Smooth muscle cell (in vitro differentiated cells): ENCODE measurements around the gene OR52N2. TPM values are rescaled to one million over a fixed set of nuclear protein-coding genes. Genes with fewer than 3 reads are reported as not detected.

Source experiments
- DNase-seq: peaks from one replicate; lab custom pipeline; 2025; ENCODE audit not compliant: unreplicated experiment; lab: John Stamatoyannopoulos, UW
- H2AFZ ChIP-seq: fragments of 200-600 bp; sonication (generic); 2 replicates; pipeline ENCODE4 v1.6.0; 2016; ENCODE audit warnings: antibody characterized with exemption, low read depth, mild to moderate bottlenecking
- H3F3A ChIP-seq: fragments of 200-600 bp; sonication (generic); 2 replicates; pipeline ENCODE4 v1.6.0; 2017; ENCODE audit warnings: antibody characterized with exemption, low read depth
- H3K27ac ChIP-seq: fragments of 200-600 bp; sonication (generic); 2 replicates; pipeline ENCODE4 v1.5.1; 2016; ENCODE audit warnings: low read depth, mild to moderate bottlenecking
- H3K27me3 ChIP-seq: fragments of 200-600 bp; sonication (generic); 2 replicates; pipeline ENCODE4 v1.6.1; 2016; ENCODE audit warnings: low read depth, mild to moderate bottlenecking
- H3K36me3 ChIP-seq: fragments of 200-600 bp; sonication (generic); 2 replicates; pipeline ENCODE4 v1.5.1; 2016; ENCODE audit warnings: low read depth
- H3K4me1 ChIP-seq: fragments of 200-600 bp; sonication (generic); 2 replicates; pipeline ENCODE4 v1.5.1; 2016; ENCODE audit warnings: low read depth
- H3K4me2 ChIP-seq: fragments of 200-600 bp; sonication (generic); 2 replicates; pipeline ENCODE4 v1.6.0; 2016; ENCODE audit warnings: mild to moderate bottlenecking
- H3K4me3 ChIP-seq: fragments of 200-600 bp; sonication (generic); 2 replicates; pipeline ENCODE4 v1.5.1; 2016; ENCODE audit warnings: mild to moderate bottlenecking
- H3K79me2 ChIP-seq: fragments of 200-600 bp; sonication (generic); 2 replicates; pipeline ENCODE4 v1.6.0; 2016; ENCODE audit warnings: low read depth, mild to moderate bottlenecking
- H3K9ac ChIP-seq: fragments of 200-600 bp; sonication (generic); 2 replicates; pipeline ENCODE4 v1.6.0; 2016; ENCODE audit warnings: low read depth
- H3K9me3 ChIP-seq: fragments of 200-600 bp; sonication (generic); replicated peaks from 2 replicates; pipeline ENCODE4 v1.5.1; 2016; ENCODE audit warnings: low read depth
- H4K20me1 ChIP-seq: fragments of 200-600 bp; sonication (generic); 2 replicates; pipeline ENCODE4 v1.6.0; 2016; ENCODE audit warnings: low read depth
- WGBS: methylation state at CpG from one replicate; pipeline ENCODE4 v1.1.7; 2016; ENCODE audit warnings: low lambda C conversion rate; 5-methylcytosine and 5-hydroxymethylcytosine counted together
- polyA plus RNA-seq: library from polyadenylated mRNA; unstranded; fragments of >200 nt; fragmentation: Nextera tagmentation; extraction: Ambion mirVana; gene quantifications from 2 replicates; pipeline ENCODE4 v1.2.1, GENCODE V29; 2016
- total RNA-seq: library from RNA; depleted of rRNA; stranded (reverse); fragments of >200 nt; gene quantifications from 2 replicates; pipeline ENCODE4 v1.2.3, GENCODE V29; 2014
- TF ChIP-seq, protein P1 (sequence below): fragments of 200-600 bp; sonication (generic); IDR thresholded peaks from 2 replicates; pipeline ENCODE4 v1.5.1; 2017; ENCODE audit warnings: borderline replicate concordance, mild to moderate bottlenecking, antibody characterized with exemption; ENCODE audit not compliant: insufficient read depth, poor library complexity, severe bottlenecking

OR52N2 gene
- total and polyA plus RNA-seq, 2 experiments from 2014 or later = not detected

DNA sequence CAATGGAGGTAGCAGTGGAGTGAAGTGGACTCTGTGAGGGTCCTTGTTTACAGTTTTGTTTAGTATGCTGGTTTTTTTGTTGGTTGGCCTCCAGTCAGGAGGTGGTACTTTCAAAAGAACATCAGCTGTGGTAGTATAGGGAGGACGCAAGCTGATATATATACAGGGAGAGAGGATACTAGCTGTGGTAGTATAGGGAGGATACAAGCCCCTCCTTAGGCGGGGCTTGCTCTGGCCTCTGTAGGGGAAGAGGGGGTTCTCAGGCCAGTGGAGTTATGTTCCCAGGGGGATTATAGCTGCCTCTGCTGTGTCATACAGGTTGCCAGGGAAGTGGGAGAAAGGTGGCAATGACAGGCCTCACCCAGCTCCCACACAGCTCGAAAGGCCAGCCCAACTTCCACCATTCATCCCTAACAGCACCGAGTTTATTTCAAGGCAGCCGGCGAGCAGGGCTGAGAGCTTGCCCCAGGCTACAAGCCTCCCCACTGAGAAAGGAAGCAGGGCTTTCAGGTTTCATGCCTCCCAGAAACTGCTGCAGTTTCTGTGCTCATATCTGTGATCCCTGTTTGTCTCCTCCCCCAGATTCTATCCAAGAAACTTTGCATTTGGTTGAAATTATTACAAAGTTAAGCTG lies 22.6 kb downstream of the OR52N2 start:
- no peaks in the 10 kb centered on the region for H3K79me2 ChIP-seq
- H2AFZ ChIP-seq = no peak overlapping the region
- H3K4me3 ChIP-seq = no peak overlapping the region
- no peak overlapping the region for H3K9ac ChIP-seq
- H3K27ac ChIP-seq = peak overlapping the region; percentile 31
- H3K36me3 ChIP-seq = no peaks in the 10 kb centered on the region
- H3F3A ChIP-seq = no peaks in the 10 kb centered on the region
- no peaks in the 10 kb centered on the region for H3K4me1 ChIP-seq
- no peaks in the 10 kb centered on the region for H4K20me1 ChIP-seq
- H3K27me3 ChIP-seq = no peaks in the 10 kb centered on the region
- 52% methylated on average over 6 of the region's 6 CpGs for WGBS
- no peak for DNase-seq
- no peaks in the 10 kb centered on the region for H3K9me3 ChIP-seq
- no peak overlapping the region for H3K4me2 ChIP-seq
- TF ChIP-seq, protein P1, sequence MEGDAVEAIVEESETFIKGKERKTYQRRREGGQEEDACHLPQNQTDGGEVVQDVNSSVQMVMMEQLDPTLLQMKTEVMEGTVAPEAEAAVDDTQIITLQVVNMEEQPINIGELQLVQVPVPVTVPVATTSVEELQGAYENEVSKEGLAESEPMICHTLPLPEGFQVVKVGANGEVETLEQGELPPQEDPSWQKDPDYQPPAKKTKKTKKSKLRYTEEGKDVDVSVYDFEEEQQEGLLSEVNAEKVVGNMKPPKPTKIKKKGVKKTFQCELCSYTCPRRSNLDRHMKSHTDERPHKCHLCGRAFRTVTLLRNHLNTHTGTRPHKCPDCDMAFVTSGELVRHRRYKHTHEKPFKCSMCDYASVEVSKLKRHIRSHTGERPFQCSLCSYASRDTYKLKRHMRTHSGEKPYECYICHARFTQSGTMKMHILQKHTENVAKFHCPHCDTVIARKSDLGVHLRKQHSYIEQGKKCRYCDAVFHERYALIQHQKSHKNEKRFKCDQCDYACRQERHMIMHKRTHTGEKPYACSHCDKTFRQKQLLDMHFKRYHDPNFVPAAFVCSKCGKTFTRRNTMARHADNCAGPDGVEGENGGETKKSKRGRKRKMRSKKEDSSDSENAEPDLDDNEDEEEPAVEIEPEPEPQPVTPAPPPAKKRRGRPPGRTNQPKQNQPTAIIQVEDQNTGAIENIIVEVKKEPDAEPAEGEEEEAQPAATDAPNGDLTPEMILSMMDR = no peak

DNA sequence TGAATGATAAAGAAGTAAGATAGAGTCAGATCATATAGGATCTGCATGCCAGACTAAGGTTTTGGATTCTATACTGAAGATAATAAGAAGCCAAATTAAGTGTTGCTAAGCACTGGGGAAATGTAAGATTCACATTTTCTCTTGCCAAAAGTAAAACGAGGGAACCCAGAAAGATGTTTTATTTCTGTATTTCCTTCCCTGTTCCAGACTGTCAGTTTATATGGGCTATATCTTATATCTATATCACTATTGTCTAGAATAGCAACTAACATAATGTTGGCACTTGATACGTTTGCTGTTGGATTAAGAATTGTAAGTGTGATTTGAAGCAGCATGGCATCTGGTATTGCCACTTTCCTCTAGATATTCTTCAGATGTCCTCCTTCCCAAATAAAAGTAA lies 24.7 kb downstream of the OR52N2 start:
- H3K4me1 ChIP-seq = no peaks in the 10 kb centered on the region
- TF ChIP-seq, protein P1 = no peak
- H3K36me3 ChIP-seq = no peaks in the 10 kb centered on the region
- no peak overlapping the region for H3K27ac ChIP-seq
- no peak overlapping the region for H3K4me3 ChIP-seq
- no peaks in the 10 kb centered on the region for H4K20me1 ChIP-seq
- H3F3A ChIP-seq = no peaks in the 10 kb centered on the region
- DNase-seq = no peak
- no peak overlapping the region for H3K4me2 ChIP-seq
- no peak overlapping the region for H2AFZ ChIP-seq
- H3K79me2 ChIP-seq = no peaks in the 10 kb centered on the region
- 86% methylated on average over 2 of the region's 2 CpGs for WGBS
- H3K9me3 ChIP-seq = no peaks in the 10 kb centered on the region
- no peaks in the 10 kb centered on the region for H3K27me3 ChIP-seq
- no peak overlapping the region for H3K9ac ChIP-seq

DNA sequence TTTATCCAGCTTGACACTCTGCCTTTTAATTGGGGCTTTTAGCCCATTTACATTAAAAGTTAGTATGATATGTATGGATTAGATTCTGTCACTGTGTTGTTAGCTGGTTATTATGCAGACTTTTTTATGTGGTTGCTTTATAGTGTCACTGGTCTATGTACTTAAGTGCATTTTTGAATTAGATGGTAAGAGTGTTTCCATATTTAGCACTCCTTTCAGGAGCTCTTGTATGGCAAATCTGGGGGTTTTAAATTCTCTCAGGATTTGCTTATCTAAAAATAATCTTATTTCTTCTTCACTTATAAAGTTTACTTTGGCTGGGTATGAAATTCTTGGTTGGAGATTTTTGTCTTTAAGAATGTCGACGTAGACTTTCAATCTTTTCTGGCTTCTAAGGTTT lies 29.0 kb downstream of the OR52N2 start:
- no peak overlapping the region for H2AFZ ChIP-seq
- H3K9ac ChIP-seq = no peak overlapping the region
- no peaks in the 10 kb centered on the region for H3K4me1 ChIP-seq
- H3K4me3 ChIP-seq = no peak overlapping the region
- H4K20me1 ChIP-seq = no peaks in the 10 kb centered on the region
- no peaks in the 10 kb centered on the region for H3K36me3 ChIP-seq
- H3K4me2 ChIP-seq = no peak overlapping the region
- no peaks in the 10 kb centered on the region for H3K79me2 ChIP-seq
- no peaks in the 10 kb centered on the region for H3F3A ChIP-seq
- H3K27me3 ChIP-seq = no peaks in the 10 kb centered on the region
- WGBS = 72% methylated on average over 2 of the region's 2 CpGs
- TF ChIP-seq, protein P1 = no peak
- H3K27ac ChIP-seq = no peak overlapping the region
- DNase-seq = no peak
- H3K9me3 ChIP-seq = no peaks in the 10 kb centered on the region

DNA sequence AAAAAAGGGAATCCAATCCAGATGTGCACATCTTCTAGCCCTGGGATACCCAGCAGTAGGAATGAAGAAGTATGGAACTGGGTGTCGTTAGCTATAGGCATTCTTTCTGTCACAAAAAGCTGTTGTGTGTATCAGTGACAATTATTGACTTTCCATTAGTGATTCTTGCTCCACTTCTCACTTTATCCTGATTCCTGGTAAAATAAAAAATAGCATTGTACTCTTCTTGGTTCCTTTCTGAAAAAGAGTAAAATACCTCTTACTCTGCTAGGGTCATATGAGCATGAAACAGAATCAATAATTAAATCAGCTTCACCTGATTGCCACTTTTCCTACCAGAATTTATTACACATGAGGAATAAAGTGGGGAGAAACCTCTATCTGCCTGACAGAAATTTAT lies 33.1 kb downstream of the OR52N2 start, which contains the start of gene OR52E6:
Gene OR52E6 (minus strand): TSS at position 101 of the 400 bp plus-strand sequence. CDS start 0 bp downstream, at position 101.
- 37% methylated on average over 1 of the region's 1 CpG for WGBS
- H2AFZ ChIP-seq = no peak within 1 kb of the TSS
- H3K27me3 ChIP-seq = peaks cover 4% of the 10 kb centered on the region
- H3K4me1 ChIP-seq = no peaks in the 10 kb centered on the region
- H4K20me1 ChIP-seq = no peaks in the 10 kb centered on the region
- no peaks in the 10 kb centered on the region for H3K79me2 ChIP-seq
- H3K4me2 ChIP-seq = no peak within 1 kb of the TSS
- no peak within 1 kb of the TSS for H3K27ac ChIP-seq
- TF ChIP-seq, protein P1 = no peak
- DNase-seq = no peak
- no peak within 1 kb of the TSS for H3K9ac ChIP-seq
- H3K36me3 ChIP-seq = no peaks in the 10 kb centered on the region
- no peak within 1 kb of the TSS for H3K4me3 ChIP-seq
- no peaks in the 10 kb centered on the region for H3F3A ChIP-seq
- no peaks in the 10 kb centered on the region for H3K9me3 ChIP-seq
